CD4-positive, alpha-beta T cell treated with Interleukin-21 for 1 hour (primary cell): ENCODE measurements around the gene MRFAP1L1.
"Not testable (repeated sequence)": the region's sequence is repeated elsewhere in the genome, so short reads cannot be mapped to it uniquely, and the experiment has no call there.

Source experiments
- DNase-seq: peaks from one replicate; pipeline ENCODE4 v3.0.0-alpha.2; 2020

The MRFAP1L1 gene

GRCh38 chr4:6709230-6710114 lies at the start of gene MRFAP1L1:
TSS of gene MRFAP1L1 (minus strand) at chr4:6709865. CDS start at chr4:6709629, 236 bp downstream.
- peak; percentile 97 for DNase-seq

- DNase-seq, result no peak
These were observed 49.1 kb upstream of the MRFAP1L1 start for GRCh38 chr4:6758728-6759127.

GRCh38 chr4:6756345-6756744 lies 46.7 kb upstream of the MRFAP1L1 start:
- not testable (repeated sequence) for DNase-seq

- no peak for DNase-seq
These were observed 45.6 kb upstream of the MRFAP1L1 start for GRCh38 chr4:6755088-6755753.

GRCh38 chr4:6754481-6755087 lies 44.9 kb upstream of the MRFAP1L1 start:
- no peak for DNase-seq

- DNase-seq, result no peak
These were observed 44.2 kb upstream of the MRFAP1L1 start for GRCh38 chr4:6753891-6754290.

GRCh38 chr4:6753103-6753560 lies 43.5 kb upstream of the MRFAP1L1 start:
- DNase-seq, result no peak

- no peak for DNase-seq
These were observed 42.8 kb upstream of the MRFAP1L1 start for GRCh38 chr4:6752486-6752829.

- no peak for DNase-seq
These were observed 42.2 kb upstream of the MRFAP1L1 start for GRCh38 chr4:6751611-6752485.

- DNase-seq, result no peak
These were observed 40.9 kb upstream of the MRFAP1L1 start for GRCh38 chr4:6750286-6751221.

- no peak for DNase-seq
These were observed 39.9 kb upstream of the MRFAP1L1 start for GRCh38 chr4:6749340-6750171.

- DNase-seq, result no peak
These were observed 38.6 kb upstream of the MRFAP1L1 start for GRCh38 chr4:6748286-6748685.

- DNase-seq, result no peak
These were observed 37.8 kb upstream of the MRFAP1L1 start for GRCh38 chr4:6747294-6748051.

GRCh38 chr4:6746721-6747293 lies 37.1 kb upstream of the MRFAP1L1 start:
- no peak for DNase-seq

GRCh38 chr4:6742989-6743388 lies 33.3 kb upstream of the MRFAP1L1 start:
- no peak for DNase-seq

- DNase-seq, result no peak
These were observed 32.8 kb upstream of the MRFAP1L1 start for GRCh38 chr4:6742507-6742906.

- DNase-seq, result no peak
These were observed 30.7 kb upstream of the MRFAP1L1 start for GRCh38 chr4:6740347-6740746.

GRCh38 chr4:6739920-6740319 lies 30.3 kb upstream of the MRFAP1L1 start:
- no peak for DNase-seq

GRCh38 chr4:6734165-6734786 lies 24.6 kb upstream of the MRFAP1L1 start:
- DNase-seq, result no peak
